Natural killer cell (primary cell): Measurements from ENCODE around the gene KLK1. TPM values are rescaled to one million over a fixed set of nuclear protein-coding genes. Genes with fewer than 3 reads are reported as not detected.

ENCODE experiments used
- ATAC-seq, 3 donors: fragments of 150-1000 bp in 2 of 3; fragments of 200-7000 bp in 1 of 3; cut with Tn5 transposase; 1 replicate in 1 of 3; 2 replicates in 2 of 3; pipeline ENCODE4 v1.10.0; 2021; ENCODE audit warnings: mild to moderate bottlenecking in 2 of 3, moderate library complexity in 2 of 3
- DNase-seq, 2 donors: peaks; one replicate each; pipeline versions ENCODE4 v3.0.0 to v3.0.0-alpha.2; 2013 to 2021; ENCODE audit warnings: mixed read lengths in 1 of 2
- H3K27ac ChIP-seq: one replicate; pipeline ENCODE4 v1.5.1; 2013; ENCODE audit warnings: mild to moderate bottlenecking, low read length
- H3K27me3 ChIP-seq: one replicate; pipeline ENCODE4 v1.6.1; 2013; ENCODE audit warnings: low read length; ENCODE audit not compliant: control insufficient read depth, insufficient read depth
- H3K36me3 ChIP-seq: one replicate; pipeline ENCODE4 v1.6.1; 2013; ENCODE audit warnings: low read length; ENCODE audit not compliant: control insufficient read depth, insufficient read depth
- H3K4me1 ChIP-seq: one replicate; pipeline ENCODE4 v1.6.1; 2013; ENCODE audit warnings: low read length; ENCODE audit not compliant: control insufficient read depth, insufficient read depth
- H3K4me3 ChIP-seq: one replicate; pipeline ENCODE4 v1.5.1; 2013; ENCODE audit warnings: low read length
- H3K9me3 ChIP-seq: one replicate; pipeline ENCODE4 v1.6.1; 2013; ENCODE audit warnings: low read length; ENCODE audit not compliant: control insufficient read depth, insufficient read depth
- H3K27ac Mint-ChIP-seq, 2 donors: one replicate each; pipeline ENCODE4 v1.8.0; 2022; ENCODE audit warnings: mild to moderate bottlenecking in 2 of 2, mixed read lengths in 2 of 2, moderate library complexity in 1 of 2
- H3K27me3 Mint-ChIP-seq, 2 donors: one replicate each; pipeline ENCODE4 v1.8.0; 2022; ENCODE audit warnings: low read depth in 2 of 2, mixed read lengths in 2 of 2
- H3K36me3 Mint-ChIP-seq: one replicate; pipeline ENCODE4 v1.8.0; 2022; ENCODE audit warnings: mixed read lengths
- H3K4me1 Mint-ChIP-seq, 2 donors: one replicate each; pipeline ENCODE4 v1.8.0; 2022; ENCODE audit warnings: mixed read lengths in 2 of 2
- H3K4me3 Mint-ChIP-seq: one replicate; pipeline ENCODE4 v1.8.0; 2022; ENCODE audit warnings: mild to moderate bottlenecking, moderate library complexity, mixed read lengths
- H3K9me3 Mint-ChIP-seq, 2 donors: one replicate each; pipeline ENCODE4 v1.8.0; 2022; ENCODE audit warnings: mixed read lengths in 2 of 2
- CTCF ChIP-seq: fragments of 200-600 bp; IDR thresholded peaks from one replicate; pipeline ENCODE4 v1.8.0; 2022; ENCODE audit warnings: antibody characterized with exemption
- WGBS: methylation state at CpG from one replicate; pipeline ENCODE4 v1.1.7; 2013; ENCODE audit warnings: missing lambda C conversion rate; ENCODE audit not compliant: insufficient coverage; 5-methylcytosine and 5-hydroxymethylcytosine counted together
- intact Hi-C: fragments of 100-400 bp; cut with micrococcal nuclease; formaldehyde crosslinking; loops from one replicate; pipeline ENCODE4 v1.14.2; 2022
- total RNA-seq, 4 donors: library from RNA; stranded (reverse); fragments of 120-200 nt in 1 of 4; gene quantifications; one replicate each; pipeline versions ENCODE4 v1.2.3 to v1.2.4, GENCODE V29; 2013 to 2022

Gene KLK1
- total RNA-seq, 3 donors from 2014 or later (not counting 1 experiment from before 2014, with no cell fraction given): not detected

- Mint-ChIP-seq H3K4me3 (no peak overlapping the region), H3K27ac (no peak overlapping the region), H3K4me1 (peaks cover 7 to 8% of the 10 kb centered on the region in 2 donors), H3K9me3 (peaks cover 0 to 2% of the 10 kb centered on the region in 2 donors), H3K27me3 (peaks cover 46% of the 10 kb centered on the region in 2 donors), H3K36me3 (no peaks in the 10 kb centered on the region)
- DNase-seq: no peak
- no peak for ATAC-seq
- H3K36me3 ChIP-seq: no peaks in the 10 kb centered on the region
- H3K4me3 ChIP-seq: no peak overlapping the region
- no peak overlapping the region for H3K27ac ChIP-seq
- no peak for TF ChIP-seq CTCF
- no peaks in the 10 kb centered on the region for H3K9me3 ChIP-seq
- H3K27me3 ChIP-seq: peaks cover 16% of the 10 kb centered on the region
- peaks cover 7% of the 10 kb centered on the region for H3K4me1 ChIP-seq
- 46% methylated on average over 25 of the region's 25 CpGs for WGBS
- intact Hi-C loops: no loop called here
Measured at GRCh38 chr19:50779504-50780457, 43.8 kb downstream of the KLK1 start.

- Histone ChIP-seq H3K27ac (no peak overlapping the region), H3K9me3 (no peaks in the 10 kb centered on the region), H3K4me1 (peaks cover 7% of the 10 kb centered on the region), H3K4me3 (no peak overlapping the region), H3K36me3 (no peaks in the 10 kb centered on the region), H3K27me3 (peaks cover 16% of the 10 kb centered on the region)
- Mint-ChIP-seq H3K4me3 (no peak overlapping the region), H3K9me3 (peaks cover 0 to 2% of the 10 kb centered on the region in 2 donors), H3K4me1 (peaks cover 7 to 8% of the 10 kb centered on the region in 2 donors), H3K27ac (no peak overlapping the region), H3K36me3 (no peaks in the 10 kb centered on the region), H3K27me3 (peaks cover 46 to 49% of the 10 kb centered on the region in 2 donors)
- 70% methylated on average over 5 of the region's 7 CpGs for WGBS
- no peak for DNase-seq
- ATAC-seq: no peak
- no peak for TF ChIP-seq CTCF
- intact Hi-C loops: no loop called here
Measured at GRCh38 chr19:50778906-50779430, 44.6 kb downstream of the KLK1 start.

DNA sequence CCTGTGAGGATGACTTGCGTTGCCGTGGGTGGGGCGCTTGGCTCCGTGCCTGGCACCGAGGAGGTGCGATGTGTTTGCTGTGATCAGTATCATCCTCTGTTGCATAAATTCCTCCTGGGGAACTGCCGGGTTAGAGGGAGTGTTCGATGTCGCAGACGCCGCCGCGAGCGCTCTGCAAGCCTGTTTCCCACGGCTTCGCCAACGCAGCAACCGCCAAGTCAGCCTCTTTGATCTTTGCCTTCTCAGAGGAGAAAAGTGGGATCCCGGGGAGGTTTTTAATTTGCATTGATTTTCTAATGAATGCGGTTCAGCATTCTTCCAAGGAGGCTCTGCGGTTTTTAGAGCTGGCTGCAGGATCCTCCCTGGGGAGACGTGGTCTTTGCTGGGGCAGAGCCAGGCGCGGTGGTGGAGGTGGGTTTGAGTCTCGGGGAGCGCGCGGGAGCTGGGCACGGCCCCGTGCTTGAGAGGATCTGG lies 45.7 kb downstream of the KLK1 start:
- TF ChIP-seq CTCF: no peak
- Histone ChIP-seq H3K36me3 (no peaks in the 10 kb centered on the region), H3K4me1 (no peaks in the 10 kb centered on the region), H3K27me3 (peaks cover 16% of the 10 kb centered on the region), H3K9me3 (no peaks in the 10 kb centered on the region), H3K27ac (no peak overlapping the region), H3K4me3 (no peak overlapping the region)
- peak in 1 of 2 donors; percentile 28 for DNase-seq
- Mint-ChIP-seq H3K36me3 (no peaks in the 10 kb centered on the region), H3K4me3 (no peak overlapping the region), H3K9me3 (peaks cover 0 to 2% of the 10 kb centered on the region in 2 donors), H3K27ac (no peak overlapping the region), H3K4me1 (no peaks in the 10 kb centered on the region), H3K27me3 (peaks cover 46 to 51% of the 10 kb centered on the region in 2 donors)
- intact Hi-C loops: no loop called here
- 2% methylated on average over 30 of the region's 30 CpGs for WGBS
- no peak for ATAC-seq
